HG03025 (cell line): Measurements from ENCODE around the gene SKA1.
"Not testable (repeated sequence)": the region's sequence is repeated elsewhere in the genome, so short reads cannot be mapped to it uniquely, and the experiment has no call there.

Experiments used
- ATAC-seq: cut with Tn5 transposase; IDR thresholded peaks from one replicate; pipeline ENCODE4 v1.9.1; 2021; ENCODE audit warnings: mild to moderate bottlenecking, moderate library complexity; ENCODE audit not compliant: unreplicated experiment, low FRiP score

Gene SKA1

GRCh38 chr18:50393802-50394201 lies 19.0 kb downstream of the SKA1 start:
- ATAC-seq = no peak

GRCh38 chr18:50395093-50395492 lies 20.2 kb downstream of the SKA1 start:
- no peak for ATAC-seq

DNA sequence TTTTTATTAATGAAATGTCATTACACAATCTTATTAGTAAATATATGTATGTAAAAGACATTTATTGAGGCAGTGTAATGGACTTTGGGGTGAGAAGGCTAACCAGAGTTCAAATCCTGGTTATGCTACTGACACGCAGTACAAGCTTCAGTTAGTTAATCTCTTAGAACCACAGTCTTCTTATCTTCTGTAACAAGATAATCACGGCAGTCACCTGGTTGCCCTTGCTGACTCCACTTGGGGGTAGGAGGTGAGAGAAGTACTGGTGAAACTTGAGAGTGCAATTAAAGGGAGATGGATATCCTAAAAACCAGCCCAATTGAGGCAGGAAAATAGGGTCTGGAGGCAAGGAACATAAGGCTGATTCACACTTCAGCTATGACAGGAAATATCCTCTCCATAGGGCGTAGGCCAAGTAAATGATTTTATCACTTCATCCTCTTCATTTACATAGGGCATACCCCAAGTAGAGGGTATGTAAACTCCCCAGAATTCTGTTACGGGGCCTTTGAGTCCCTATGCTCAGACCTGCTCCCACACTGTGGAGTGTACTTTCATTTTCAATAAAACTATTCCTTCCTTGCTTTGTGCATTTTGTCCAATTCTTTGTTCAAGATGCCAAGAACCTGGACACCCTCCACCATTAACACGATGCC lies 21.3 kb downstream of the SKA1 start:
- ATAC-seq = no peak

DNA sequence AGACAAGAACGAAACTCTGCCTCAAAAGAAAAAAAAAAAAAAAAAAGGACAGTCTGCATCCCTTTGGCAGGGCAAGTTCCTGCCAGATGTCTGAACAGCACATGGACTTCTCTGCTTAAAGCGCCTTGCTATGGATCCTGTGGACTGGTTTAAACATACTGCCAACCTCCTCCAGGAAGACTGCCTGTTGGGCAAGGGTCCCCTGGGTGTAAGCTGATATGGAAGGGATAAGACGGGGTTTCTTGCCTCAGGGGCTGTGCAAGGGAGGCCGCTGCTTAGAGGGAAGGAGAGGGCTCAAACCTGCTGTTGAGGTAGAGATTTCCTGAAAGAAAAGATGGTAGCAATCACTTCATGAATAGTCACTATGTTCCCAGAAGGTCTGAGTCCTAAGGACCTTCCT lies 22.2 kb downstream of the SKA1 start:
- no peak for ATAC-seq

- no peak for ATAC-seq
These were observed 23.3 kb downstream of the SKA1 start for GRCh38 chr18:50398099-50398498.

GRCh38 chr18:50398947-50399346 lies 24.1 kb downstream of the SKA1 start:
- ATAC-seq = no peak

DNA sequence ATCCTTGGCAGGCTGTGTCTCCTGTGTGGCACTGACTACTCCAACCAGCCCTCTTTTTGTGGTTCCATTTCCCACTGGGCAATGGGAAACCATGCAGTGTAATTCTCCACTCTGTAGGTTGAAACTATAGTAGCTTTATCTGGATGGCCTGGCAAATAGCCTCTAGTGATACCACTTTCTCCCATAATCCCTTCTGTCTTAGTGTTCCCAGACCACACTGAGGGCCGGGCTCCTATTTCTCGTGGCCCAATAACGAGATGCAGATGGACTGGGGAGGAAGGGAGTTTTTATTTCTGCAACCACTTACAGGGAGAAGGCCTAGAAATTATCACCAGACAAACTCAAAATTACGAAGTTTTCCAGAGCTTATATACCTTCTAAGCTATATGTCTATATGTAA lies 24.7 kb downstream of the SKA1 start:
- ATAC-seq = no peak

- ATAC-seq = not testable (repeated sequence)
These were observed 25.6 kb downstream of the SKA1 start for GRCh38 chr18:50400438-50400837.

DNA sequence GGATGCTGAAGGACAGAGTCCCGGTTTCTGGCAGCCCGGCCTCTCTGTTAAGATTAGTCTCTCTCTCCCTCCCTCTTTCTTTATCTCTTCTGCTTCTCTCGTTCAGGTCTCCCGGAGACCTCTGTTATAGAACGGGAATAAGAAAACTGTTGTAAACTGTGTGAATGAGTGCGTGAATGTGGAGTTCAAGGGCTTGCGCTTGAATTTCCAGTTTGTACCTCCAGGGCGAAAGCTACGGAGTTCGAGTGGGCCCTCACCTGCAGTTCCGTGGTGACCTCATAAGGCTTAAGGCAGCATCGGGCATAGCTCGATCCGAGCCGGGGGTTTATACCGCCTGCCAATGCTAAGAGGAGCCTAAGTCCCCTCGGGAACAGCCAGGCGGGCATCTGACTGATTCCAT lies 26.4 kb downstream of the SKA1 start:
- ATAC-seq = no peak

GRCh38 chr18:50401888-50402287 lies 27.0 kb downstream of the SKA1 start:
- no peak for ATAC-seq

DNA sequence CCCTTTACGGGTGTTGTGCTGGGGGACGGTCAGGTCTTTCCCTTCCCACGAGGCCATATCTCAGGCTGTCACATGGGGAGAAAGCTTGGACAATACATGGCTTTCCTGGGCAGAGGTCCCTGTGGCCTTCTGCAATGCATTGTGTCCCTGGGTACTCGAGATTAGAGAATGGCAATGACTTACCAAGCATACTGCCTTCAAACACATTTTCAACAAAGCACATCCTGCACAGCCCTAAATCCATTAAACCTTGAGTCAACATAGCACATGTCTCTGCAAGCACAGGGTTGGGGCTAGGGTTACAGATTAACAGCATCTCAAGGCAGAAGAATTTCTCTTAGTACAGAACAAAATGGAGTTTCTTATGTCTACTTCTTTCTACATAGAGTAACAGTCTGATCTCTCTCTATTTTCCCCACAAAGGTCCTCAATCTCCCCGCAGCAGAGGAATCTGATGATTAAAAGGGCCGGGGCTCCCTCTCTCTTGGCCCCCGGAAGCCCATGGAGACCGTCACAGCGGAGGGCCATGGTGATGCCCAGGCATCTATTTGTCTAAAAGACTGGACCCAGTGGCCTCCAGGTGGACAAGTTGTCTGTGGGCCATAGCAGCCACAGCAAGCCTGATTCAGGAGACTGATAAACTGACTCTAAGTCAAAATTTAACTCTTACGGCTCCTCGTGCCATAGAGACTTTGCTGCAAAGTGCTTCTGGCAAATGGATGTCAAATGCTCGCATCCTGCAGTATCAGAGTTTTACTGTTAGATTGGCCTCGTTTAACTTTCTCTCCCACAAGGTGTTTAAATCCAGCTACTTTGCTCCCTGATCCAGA lies 30.1 kb downstream of the SKA1 start:
- ATAC-seq = not testable (repeated sequence)

- ATAC-seq = no peak
These were observed 30.9 kb downstream of the SKA1 start for GRCh38 chr18:50405582-50406271.

DNA sequence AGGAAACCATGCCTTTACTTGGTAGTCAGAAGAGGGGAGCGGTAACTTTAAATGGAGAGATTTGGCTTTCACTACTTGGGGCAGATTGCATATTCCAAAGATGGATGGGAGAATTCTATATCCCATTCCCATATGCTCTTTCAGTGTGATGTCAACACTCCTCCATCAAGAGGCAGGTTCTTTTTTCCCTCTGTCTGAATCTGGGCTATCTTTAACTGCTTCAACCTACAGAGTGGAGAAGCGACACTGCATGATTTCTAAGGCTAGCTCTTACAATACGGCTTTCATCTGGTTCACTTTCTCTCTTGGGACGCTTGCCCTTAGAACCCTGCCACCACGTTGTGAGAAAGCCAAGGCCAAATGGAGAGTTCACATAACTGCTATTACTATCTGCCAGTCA lies 34.4 kb downstream of the SKA1 start:
- no peak for ATAC-seq

DNA sequence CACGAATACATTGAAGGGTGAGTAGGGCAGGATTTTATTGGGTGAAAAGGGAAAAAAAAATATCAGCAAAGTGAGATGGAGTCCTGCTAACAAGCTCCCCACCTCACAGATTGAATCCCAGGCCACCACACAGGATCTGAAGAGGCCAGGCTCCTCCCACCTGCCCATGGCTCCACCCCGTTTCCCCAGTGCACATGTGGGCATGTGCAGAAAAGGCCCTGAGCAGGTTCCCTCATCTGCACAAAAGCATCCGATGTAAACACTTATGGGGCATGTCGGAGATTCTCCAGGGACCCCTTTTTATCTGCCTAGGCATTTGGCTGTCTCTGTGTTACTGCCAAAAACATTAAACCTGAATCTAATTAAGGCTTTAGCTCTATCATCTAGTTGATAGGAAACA lies 35.2 kb downstream of the SKA1 start:
- no peak for ATAC-seq

GRCh38 chr18:50410894-50411293 lies 36.0 kb downstream of the SKA1 start:
- ATAC-seq = no peak

DNA sequence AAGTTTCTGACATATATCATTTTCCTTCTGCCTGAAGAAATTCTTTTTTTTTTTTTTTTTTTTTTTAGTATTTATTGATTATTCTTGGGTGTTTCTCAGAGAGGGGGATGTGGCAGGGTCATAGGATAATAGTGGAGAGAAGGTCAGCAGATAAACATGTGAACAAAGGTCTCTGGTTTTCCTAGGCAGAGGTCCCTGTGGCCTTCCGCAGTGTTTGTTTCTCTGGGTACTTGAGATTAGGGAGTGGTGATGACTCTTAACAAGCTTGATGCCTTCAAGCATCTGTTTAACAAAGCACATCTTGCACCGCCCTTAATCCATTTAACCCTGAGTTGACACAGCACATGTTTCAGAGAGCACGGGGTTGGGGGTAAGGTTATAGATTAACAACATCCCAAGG lies 42.0 kb downstream of the SKA1 start:
- ATAC-seq = not testable (repeated sequence)

DNA sequence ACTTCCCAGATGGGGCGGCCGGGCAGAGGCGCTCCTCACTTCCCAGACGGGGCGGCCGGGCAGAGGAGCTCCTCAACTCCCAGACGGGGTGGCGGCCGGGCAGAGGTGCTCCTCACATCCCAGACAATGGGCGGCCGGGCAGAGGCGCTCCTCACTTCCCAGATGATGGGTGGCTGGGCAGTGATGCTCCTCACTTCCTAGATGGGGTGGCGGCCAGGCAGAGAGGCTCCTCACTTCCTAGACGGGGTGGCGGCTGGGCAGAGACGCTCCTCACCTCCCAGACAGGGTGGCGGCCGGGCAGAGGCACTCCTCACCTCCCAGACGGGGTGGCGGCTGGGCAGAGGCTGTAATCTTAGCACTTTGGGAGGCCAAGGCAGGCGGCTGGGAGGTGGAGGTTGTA lies 42.9 kb downstream of the SKA1 start:
- ATAC-seq = not testable (repeated sequence)

GRCh38 chr18:50418650-50419049 lies 43.8 kb downstream of the SKA1 start:
- no peak for ATAC-seq

DNA sequence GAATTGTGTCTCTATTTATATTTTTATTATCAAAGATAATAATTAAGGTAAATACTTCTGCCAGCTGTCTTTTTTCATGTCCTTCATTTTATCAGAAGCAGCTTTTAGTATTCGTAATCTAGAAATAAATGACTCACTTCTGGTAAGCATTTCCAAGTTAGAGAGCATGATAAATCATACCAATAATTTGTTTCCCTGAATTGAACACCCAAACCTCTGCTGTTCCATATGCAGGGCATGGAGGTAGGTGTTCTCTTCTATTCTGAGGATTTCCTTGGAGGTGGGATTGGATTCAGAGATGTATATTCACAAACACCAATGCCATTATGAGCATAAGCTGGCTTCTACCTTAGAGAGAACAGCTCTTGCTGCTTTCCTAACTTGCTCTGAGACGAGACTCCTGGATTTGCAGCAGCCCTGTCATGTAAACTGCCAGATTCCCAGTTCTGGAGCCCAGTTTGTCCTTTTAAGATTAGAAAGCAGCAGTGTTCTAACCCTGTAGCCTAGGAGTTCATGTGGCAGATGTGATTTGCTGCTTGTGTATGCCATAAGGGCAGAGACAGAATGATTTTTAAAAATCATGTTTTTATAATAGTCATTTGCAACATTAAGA lies 47.5 kb downstream of the SKA1 start:
- no peak for ATAC-seq

DNA sequence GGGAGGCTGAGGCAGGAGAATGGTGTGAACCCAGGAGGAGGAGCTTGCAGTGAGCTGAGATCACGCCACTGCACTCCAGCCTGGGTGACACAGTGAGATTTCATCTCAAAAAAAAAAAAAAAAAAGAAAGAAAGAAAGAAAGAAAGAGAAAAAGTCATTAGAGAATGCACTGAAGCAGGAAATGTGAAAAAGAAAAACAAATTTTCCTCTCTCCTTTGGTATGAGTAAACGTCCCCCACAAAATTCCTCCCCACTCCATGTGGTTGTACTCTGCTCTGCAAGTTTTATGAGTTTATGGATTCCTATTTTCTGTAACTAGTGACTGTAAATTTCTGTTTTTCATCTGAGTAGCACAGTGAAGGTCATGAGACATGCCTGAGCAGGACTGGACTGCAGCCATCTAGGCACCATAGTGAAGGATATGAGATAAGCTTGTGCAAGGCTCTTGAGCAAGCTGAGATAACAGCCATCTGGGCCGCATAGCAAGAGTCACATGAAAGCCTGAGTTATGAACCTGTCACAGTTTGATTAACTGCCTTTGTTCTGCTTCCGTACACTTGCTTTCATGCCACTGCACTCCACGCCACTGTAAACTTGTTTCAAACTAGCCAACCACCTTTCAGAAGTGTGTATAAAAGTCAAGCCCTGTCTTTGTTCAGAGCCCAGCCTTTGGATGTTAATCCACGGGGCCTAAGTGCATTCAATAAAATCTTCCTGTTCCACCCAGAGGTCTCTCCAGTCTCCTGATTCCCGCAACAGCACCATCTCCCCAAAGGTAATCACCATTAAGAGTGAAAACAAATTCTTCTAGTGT lies 50.2 kb downstream of the SKA1 start:
- ATAC-seq = no peak
